GM23338 (cell line): ENCODE results near the gene SEC24C. TPM values are rescaled to one million over a fixed set of nuclear protein-coding genes. Genes with fewer than 3 reads are reported as not detected.

Experiments
- ATAC-seq: fragments of 200-7000 bp; cut with Tn5 transposase; 3 replicates; pipeline ENCODE4 v1.9.1; 2020
- DNase-seq: peaks from one replicate; pipeline ENCODE4 v3.0.0-alpha.2; 2015; ENCODE audit warnings: low spot score
- H2AFZ ChIP-seq: fragments of 200-600 bp; sonication (generic); 2 replicates; pipeline ENCODE4 v1.8.0; 2016; ENCODE audit warnings: antibody characterized with exemption, mild to moderate bottlenecking, moderate library complexity
- H3F3A ChIP-seq: fragments of 200-600 bp; sonication (generic); replicated peaks from 2 replicates; pipeline ENCODE4 v1.8.0; 2017; ENCODE audit warnings: antibody characterized with exemption, mixed run types, low read depth
- H3K27ac ChIP-seq: fragments of 200-600 bp; sonication (generic); 2 replicates; pipeline ENCODE4 v1.6.1; 2016; ENCODE audit warnings: low read depth
- H3K27me3 ChIP-seq: fragments of 200-600 bp; sonication (generic); 2 replicates; pipeline ENCODE4 v1.8.0; 2016; ENCODE audit warnings: mild to moderate bottlenecking, mixed run types, moderate library complexity; ENCODE audit not compliant: insufficient read depth
- H3K36me3 ChIP-seq: fragments of 200-600 bp; sonication (generic); 2 replicates; pipeline ENCODE4 v1.8.0; 2016; ENCODE audit warnings: mild to moderate bottlenecking; ENCODE audit not compliant: insufficient read depth
- H3K4me1 ChIP-seq: fragments of 200-600 bp; sonication (generic); 2 replicates; pipeline ENCODE4 v1.8.0; 2016; ENCODE audit warnings: mild to moderate bottlenecking, moderate library complexity; ENCODE audit not compliant: insufficient read depth
- H3K4me2 ChIP-seq: fragments of 200-600 bp; sonication (generic); 2 replicates; pipeline ENCODE4 v1.7.1; 2017; ENCODE audit warnings: mixed run types
- H3K4me3 ChIP-seq: fragments of 200-600 bp; sonication (generic); 2 replicates; pipeline ENCODE4 v1.6.1; 2016; ENCODE audit warnings: mixed run types
- H3K79me2 ChIP-seq: fragments of 200-600 bp; sonication (generic); replicated peaks from 2 replicates; pipeline ENCODE4 v1.8.0; 2017; ENCODE audit warnings: mild to moderate bottlenecking; ENCODE audit not compliant: insufficient read depth
- H3K9me2 ChIP-seq: fragments of 200-600 bp; sonication (generic); 2 replicates; pipeline ENCODE4 v1.8.0; 2017; ENCODE audit not compliant: insufficient read depth
- H4K20me1 ChIP-seq: fragments of 200-600 bp; sonication (generic); replicated peaks from 2 replicates; pipeline ENCODE4 v1.8.0; 2017; ENCODE audit warnings: mild to moderate bottlenecking; ENCODE audit not compliant: insufficient read depth
- H3K27ac Mint-ChIP-seq: 2 replicates; pipeline ENCODE4 v1.8.0; 2020; ENCODE audit warnings: inconsistent platforms, mild to moderate bottlenecking, moderate library complexity, mixed read lengths
- H3K27me3 Mint-ChIP-seq: 3 replicates; pipeline ENCODE4 v1.8.0; 2022; ENCODE audit warnings: low read depth, mild to moderate bottlenecking, moderate library complexity, mixed read lengths, inconsistent platforms; ENCODE audit not compliant: insufficient read depth, poor library complexity
- H3K36me3 Mint-ChIP-seq: 3 replicates; pipeline ENCODE4 v1.8.0; 2021; ENCODE audit warnings: low read depth, mild to moderate bottlenecking, inconsistent platforms, moderate library complexity, mixed read lengths
- H3K4me1 Mint-ChIP-seq: 3 replicates; pipeline ENCODE4 v1.8.0; 2020; ENCODE audit warnings: mild to moderate bottlenecking, inconsistent platforms, mixed read lengths
- H3K4me3 Mint-ChIP-seq: 3 replicates; pipeline ENCODE4 v1.8.0; 2021; ENCODE audit warnings: moderate library complexity, mild to moderate bottlenecking, inconsistent platforms, mixed read lengths
- H3K9me3 Mint-ChIP-seq: 3 replicates; pipeline ENCODE4 v1.8.0; 2020; ENCODE audit warnings: moderate library complexity, mild to moderate bottlenecking, inconsistent platforms, mixed read lengths
- EZH2 ChIP-seq: fragments of 200-600 bp; sonication (generic); IDR thresholded peaks from one replicate; pipeline ENCODE4 v1.8.0; 2017; ENCODE audit warnings: antibody characterized with exemption, mild to moderate bottlenecking, low read depth; ENCODE audit not compliant: unreplicated experiment
- NANOG ChIP-seq: IDR thresholded peaks from 2 replicates; pipeline ENCODE4 v1.6.1; 2016; ENCODE audit warnings: antibody characterized with exemption, borderline replicate concordance
- POLR2AphosphoS5 ChIP-seq: IDR thresholded peaks from 2 replicates; pipeline ENCODE4 v1.6.1; 2016; ENCODE audit warnings: antibody characterized with exemption, low read depth
- ZNF114 ChIP-seq: fragments of 250-450 bp; sonication (Bioruptor Pico); IDR thresholded peaks from 2 replicates; pipeline ENCODE4 v1.5.0; 2020; ENCODE audit warnings: mild to moderate bottlenecking, moderate library complexity
- polyA plus RNA-seq: library from polyadenylated mRNA; unstranded; fragments of >200 nt; fragmentation: Nextera tagmentation; extraction: Ambion mirVana; gene quantifications from 2 replicates; pipeline ENCODE4 v1.2.1, GENCODE V29; 2016
- total RNA-seq: library from RNA; depleted of rRNA; stranded (reverse); fragments of >200 nt; shearing (Covaris generic); gene quantifications from 2 replicates; pipeline ENCODE4 v1.2.3, GENCODE V29; 2014
- TF ChIP-seq, protein P1 (sequence below), 2 experiments: fragments of 200-600 bp in 1 of 2; sonication (generic) in 1 of 2; conservative IDR thresholded peaks; 2 replicates each; pipeline versions ENCODE4 v1.5.1 to v1.6.1; 2016 to 2017; ENCODE audit warnings: antibody characterized with exemption in 2 of 2, low read depth in 2 of 2, mild to moderate bottlenecking in 2 of 2, moderate library complexity in 1 of 2
- TF ChIP-seq, protein P2 (sequence below): IDR thresholded peaks from one replicate; pipeline ENCODE4 v1.6.1; 2018; ENCODE audit warnings: antibody characterized with exemption; ENCODE audit not compliant: unreplicated experiment

SEC24C gene
- total and polyA plus RNA-seq, 2 experiments from 2014 or later = 16.9 to 64.2 TPM

DNA sequence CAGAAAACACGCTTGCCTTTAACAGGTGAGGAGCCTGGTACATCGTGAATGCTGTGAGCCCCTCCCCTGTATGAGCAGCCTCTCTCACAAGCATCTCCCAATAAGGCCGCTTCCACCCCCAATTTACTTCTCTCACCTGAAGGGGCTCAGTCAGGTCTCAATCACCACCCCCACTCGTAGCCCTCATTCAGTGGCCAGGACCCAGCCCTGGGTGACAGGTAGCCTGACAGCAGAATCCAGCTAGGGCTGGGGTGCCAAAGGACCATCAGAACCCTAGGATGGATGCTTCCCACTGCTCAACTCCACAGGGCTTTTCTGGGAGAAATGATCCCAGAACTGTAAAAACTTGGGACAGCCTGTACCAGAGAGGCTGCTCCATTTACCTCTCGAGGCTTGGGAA, 73.7 kb downstream of the SEC24C start:
- Mint-ChIP-seq H3K4me1 (peaks cover 11% of the 10 kb centered on the region), H3K27me3 (peaks cover 12% of the 10 kb centered on the region), H3K36me3 (peaks cover 24% of the 10 kb centered on the region), H3K4me3 (no peak overlapping the region), H3K9me3 (no peaks in the 10 kb centered on the region), H3K27ac (no peak overlapping the region)
- Histone ChIP-seq H3K4me1 (no peaks in the 10 kb centered on the region), H3K79me2 (no peaks in the 10 kb centered on the region), H4K20me1 (peaks cover 16% of the 10 kb centered on the region), H3K4me3 (no peak overlapping the region), H3K4me2 (no peak overlapping the region), H2AFZ (no peak overlapping the region), H3K9me2 (no peaks in the 10 kb centered on the region), H3K27ac (no peak overlapping the region), H3F3A (0 out of 2 replicates have a peak, but pooled peaks cover 9% of the 10 kb centered on the region), H3K27me3 (no peaks in the 10 kb centered on the region), H3K36me3 (peaks cover 6% of the 10 kb centered on the region; the same call in 1 of the 2 replicates)
- TF ChIP-seq EZH2 (no peak), ZNF114 (CRISPR knock-in tag) (no peak), NANOG (no peak)
- no peak for DNase-seq
- ATAC-seq = no peak

DNA sequence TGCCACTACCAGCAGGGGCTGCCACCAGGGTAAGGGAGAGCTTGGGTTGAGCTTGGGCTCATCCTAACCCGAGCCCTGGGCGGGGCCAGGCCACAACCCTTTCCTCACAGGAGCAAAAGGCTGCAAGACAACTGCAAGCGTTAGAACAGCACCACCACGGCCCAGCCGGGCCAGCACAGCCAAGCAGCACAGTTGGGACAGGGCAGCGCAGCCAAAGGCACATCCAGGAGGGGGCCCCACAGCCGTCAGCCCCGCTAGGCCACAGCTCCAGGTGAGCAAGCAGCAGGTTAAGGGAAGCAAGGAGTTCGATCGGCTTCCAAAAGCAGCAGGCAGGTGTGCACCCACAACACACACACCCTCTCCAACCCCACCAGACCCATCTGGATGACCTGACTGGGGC, 74.2 kb downstream of the SEC24C start:
- H3K4me2 ChIP-seq = no peak overlapping the region
- no peaks in the 10 kb centered on the region for H3K4me1 ChIP-seq
- H2AFZ ChIP-seq = no peak overlapping the region
- no peak overlapping the region for H3K27ac Mint-ChIP-seq
- no peaks in the 10 kb centered on the region for H3K9me2 ChIP-seq
- peaks cover 10% of the 10 kb centered on the region for H3K27me3 Mint-ChIP-seq
- H3K27me3 ChIP-seq = no peaks in the 10 kb centered on the region
- H4K20me1 ChIP-seq = peaks cover 16% of the 10 kb centered on the region
- H3K36me3 Mint-ChIP-seq = peaks cover 25% of the 10 kb centered on the region
- H3K9me3 Mint-ChIP-seq = no peaks in the 10 kb centered on the region
- TF ChIP-seq POLR2AphosphoS5 = no peak
- TF ChIP-seq, protein P1, sequence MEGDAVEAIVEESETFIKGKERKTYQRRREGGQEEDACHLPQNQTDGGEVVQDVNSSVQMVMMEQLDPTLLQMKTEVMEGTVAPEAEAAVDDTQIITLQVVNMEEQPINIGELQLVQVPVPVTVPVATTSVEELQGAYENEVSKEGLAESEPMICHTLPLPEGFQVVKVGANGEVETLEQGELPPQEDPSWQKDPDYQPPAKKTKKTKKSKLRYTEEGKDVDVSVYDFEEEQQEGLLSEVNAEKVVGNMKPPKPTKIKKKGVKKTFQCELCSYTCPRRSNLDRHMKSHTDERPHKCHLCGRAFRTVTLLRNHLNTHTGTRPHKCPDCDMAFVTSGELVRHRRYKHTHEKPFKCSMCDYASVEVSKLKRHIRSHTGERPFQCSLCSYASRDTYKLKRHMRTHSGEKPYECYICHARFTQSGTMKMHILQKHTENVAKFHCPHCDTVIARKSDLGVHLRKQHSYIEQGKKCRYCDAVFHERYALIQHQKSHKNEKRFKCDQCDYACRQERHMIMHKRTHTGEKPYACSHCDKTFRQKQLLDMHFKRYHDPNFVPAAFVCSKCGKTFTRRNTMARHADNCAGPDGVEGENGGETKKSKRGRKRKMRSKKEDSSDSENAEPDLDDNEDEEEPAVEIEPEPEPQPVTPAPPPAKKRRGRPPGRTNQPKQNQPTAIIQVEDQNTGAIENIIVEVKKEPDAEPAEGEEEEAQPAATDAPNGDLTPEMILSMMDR (conservative IDR thresholded peaks at IDR 0.05; ENCODE audit: low read depth in 2 of 2) = peak; percentile 25 to 35; a peak in 1 of 4 replicates
- TF ChIP-seq, protein P2, sequence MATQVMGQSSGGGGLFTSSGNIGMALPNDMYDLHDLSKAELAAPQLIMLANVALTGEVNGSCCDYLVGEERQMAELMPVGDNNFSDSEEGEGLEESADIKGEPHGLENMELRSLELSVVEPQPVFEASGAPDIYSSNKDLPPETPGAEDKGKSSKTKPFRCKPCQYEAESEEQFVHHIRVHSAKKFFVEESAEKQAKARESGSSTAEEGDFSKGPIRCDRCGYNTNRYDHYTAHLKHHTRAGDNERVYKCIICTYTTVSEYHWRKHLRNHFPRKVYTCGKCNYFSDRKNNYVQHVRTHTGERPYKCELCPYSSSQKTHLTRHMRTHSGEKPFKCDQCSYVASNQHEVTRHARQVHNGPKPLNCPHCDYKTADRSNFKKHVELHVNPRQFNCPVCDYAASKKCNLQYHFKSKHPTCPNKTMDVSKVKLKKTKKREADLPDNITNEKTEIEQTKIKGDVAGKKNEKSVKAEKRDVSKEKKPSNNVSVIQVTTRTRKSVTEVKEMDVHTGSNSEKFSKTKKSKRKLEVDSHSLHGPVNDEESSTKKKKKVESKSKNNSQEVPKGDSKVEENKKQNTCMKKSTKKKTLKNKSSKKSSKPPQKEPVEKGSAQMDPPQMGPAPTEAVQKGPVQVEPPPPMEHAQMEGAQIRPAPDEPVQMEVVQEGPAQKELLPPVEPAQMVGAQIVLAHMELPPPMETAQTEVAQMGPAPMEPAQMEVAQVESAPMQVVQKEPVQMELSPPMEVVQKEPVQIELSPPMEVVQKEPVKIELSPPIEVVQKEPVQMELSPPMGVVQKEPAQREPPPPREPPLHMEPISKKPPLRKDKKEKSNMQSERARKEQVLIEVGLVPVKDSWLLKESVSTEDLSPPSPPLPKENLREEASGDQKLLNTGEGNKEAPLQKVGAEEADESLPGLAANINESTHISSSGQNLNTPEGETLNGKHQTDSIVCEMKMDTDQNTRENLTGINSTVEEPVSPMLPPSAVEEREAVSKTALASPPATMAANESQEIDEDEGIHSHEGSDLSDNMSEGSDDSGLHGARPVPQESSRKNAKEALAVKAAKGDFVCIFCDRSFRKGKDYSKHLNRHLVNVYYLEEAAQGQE = no peak
- no peak for TF ChIP-seq NANOG
- peak; percentile 37 for DNase-seq
- no peaks in the 10 kb centered on the region for H3K79me2 ChIP-seq
- peaks cover 6% of the 10 kb centered on the region; the same call in 1 of the 2 replicates for H3K36me3 ChIP-seq
- no peak overlapping the region for H3K4me3 ChIP-seq
- H3K4me1 Mint-ChIP-seq = peaks cover 6% of the 10 kb centered on the region
- ATAC-seq = peak; percentile 73
- 0 out of 2 replicates have a peak, but pooled peaks cover 5% of the 10 kb centered on the region for H3F3A ChIP-seq
- no peak overlapping the region for H3K4me3 Mint-ChIP-seq
- no peak overlapping the region for H3K27ac ChIP-seq
